Panc1 (cell line): ENCODE results near the gene ARHGEF40. TPM values are rescaled to one million over a fixed set of nuclear protein-coding genes. Genes with fewer than 3 reads are reported as not detected.

ENCODE experiments used
- ATAC-seq: fragments of 200-7000 bp; cut with Tn5 transposase; 2 replicates; pipeline ENCODE4 v1.9.1; 2020; ENCODE audit warnings: mild to moderate bottlenecking, moderate library complexity
- BruUV-seq: library from RNA; stranded (reverse); fragments of 400-500 nt; replicated peaks from 2 replicates; lab custom pipeline; 2021; lab: Mats Ljungman, UMichigan
- CTCF ChIA-PET: fragments of 300-600 bp; sonication (Branson Sonifier 250); formaldehyde crosslinking; loops from one replicate; lab custom pipeline; 2022; ENCODE audit warnings: antibody characterized with exemption; lab: Charles Lee
- POLR2A ChIA-PET: fragments of 300-600 bp; sonication (Branson Sonifier 250); formaldehyde crosslinking; loops from one replicate; lab custom pipeline; 2022; ENCODE audit warnings: antibody characterized with exemption; lab: Charles Lee
- DNase-seq: peaks from one replicate; pipeline ENCODE4 v3.0.0-alpha.2; 2010; ENCODE audit warnings: low read depth, low spot score
- H3K27ac ChIP-seq: 2 replicates; pipeline ENCODE4 v1.5.1; 2011; ENCODE audit warnings: mild to moderate bottlenecking, low read length, inconsistent platforms
- H3K27me3 ChIP-seq: fragments of 200-500 bp; sonication (Bioruptor generic); 2 replicates; pipeline ENCODE4 v1.6.0; 2014; ENCODE audit warnings: low read length, inconsistent platforms; ENCODE audit not compliant: control insufficient read depth, insufficient read depth
- H3K36me3 ChIP-seq: fragments of 200-500 bp; sonication (Bioruptor generic); 2 replicates; pipeline ENCODE4 v1.5.1; 2014; ENCODE audit warnings: inconsistent platforms, mild to moderate bottlenecking, low read length, moderate library complexity; ENCODE audit not compliant: control insufficient read depth, insufficient read depth
- H3K4me1 ChIP-seq: 2 replicates; pipeline ENCODE4 v1.5.1; 2011; ENCODE audit warnings: inconsistent platforms, mild to moderate bottlenecking, low read length, moderate library complexity; ENCODE audit not compliant: control insufficient read depth, insufficient read depth
- H3K4me3 ChIP-seq, 2 experiments: 2 replicates each; pipeline ENCODE4 v1.5.1; 2011 to 2012; ENCODE audit warnings: low read depth in 2 of 2, low read length in 2 of 2, mild to moderate bottlenecking in 2 of 2, inconsistent platforms in 1 of 2, moderate library complexity in 1 of 2
- H3K9me3 ChIP-seq: fragments of 200-500 bp; sonication (Bioruptor generic); 2 replicates; pipeline ENCODE4 v1.5.1; 2014; ENCODE audit warnings: low read depth, mild to moderate bottlenecking, inconsistent platforms, low read length, moderate library complexity; ENCODE audit not compliant: control insufficient read depth, insufficient read depth
- POLR2AphosphoS5 ChIP-seq: IDR thresholded peaks from 2 replicates; pipeline ENCODE4 v1.6.1; 2012; ENCODE audit warnings: mild to moderate bottlenecking, low read depth, low read length, moderate library complexity
- REST ChIP-seq, 2 experiments: IDR thresholded peaks; 2 replicates each; pipeline ENCODE4 v1.6.1; 2011 to 2012; ENCODE audit warnings: low read depth in 2 of 2, control low read depth in 1 of 2, low read length in 1 of 2, mild to moderate bottlenecking in 1 of 2, moderate library complexity in 1 of 2; ENCODE audit not compliant: insufficient read depth in 1 of 2
- SIN3A ChIP-seq: IDR thresholded peaks from 2 replicates; pipeline ENCODE4 v1.6.1; 2012; ENCODE audit warnings: low read depth, mild to moderate bottlenecking, low read length, moderate library complexity, borderline replicate concordance; ENCODE audit not compliant: insufficient read depth
- TCF7L2 ChIP-seq: IDR thresholded peaks from 2 replicates; pipeline ENCODE4 v1.6.1; 2011; ENCODE audit warnings: mild to moderate bottlenecking, low read depth, low read length, inconsistent platforms
- in situ Hi-C: cut with HindIII; loops from 2 replicates; pipeline ENCODE4 v1.10.0; 2016; ENCODE audit warnings: low sequenced_read_pairs, low pct_unique_long_range_greater_than_20kb
- intact Hi-C: fragments of 100-400 bp; cut with micrococcal nuclease; formaldehyde crosslinking; loops from one replicate; pipeline ENCODE4 v1.10.0; 2022; ENCODE audit not compliant: unreplicated experiment
- total RNA-seq: library from RNA; stranded (reverse); gene quantifications from one replicate; pipeline ENCODE4 v1.2.1, GENCODE V29; 2021; ENCODE audit not compliant: unreplicated experiment
- TF ChIP-seq, protein P1 (sequence below): fragments of 450-650 bp; IDR thresholded peaks from 2 replicates; pipeline ENCODE4 v1.5.1; 2017; ENCODE audit warnings: mild to moderate bottlenecking

Gene ARHGEF40
- total RNA-seq, 1 experiment from 2014 or later, result 11.1 TPM

- no peak overlapping the region for H3K4me3 ChIP-seq
- H3K27me3 ChIP-seq, result peaks cover under 1% of the 10 kb centered on the region; the same call in 1 of the 2 replicates
- no peak for TF ChIP-seq POLR2AphosphoS5
- TF ChIP-seq REST (IDR thresholded peaks at IDR 0.05; ENCODE audit: insufficient read depth in 1 of 2, low read depth in 2 of 2, low read length in 1 of 2), result no peak
- TF ChIP-seq TCF7L2, result no peak
- ChIA-PET POLR2A (no interaction called here), CTCF (no interaction called here)
- intact Hi-C loops (no loop called here), in situ Hi-C loops (no loop called here)
- H3K27ac ChIP-seq, result no peak overlapping the region
- BruUV-seq, result no TSS peak
- DNase-seq, result no peak
- no peaks in the 10 kb centered on the region for H3K9me3 ChIP-seq
- H3K36me3 ChIP-seq, result no peaks in the 10 kb centered on the region
- ATAC-seq, result no peak
- H3K4me1 ChIP-seq, result no peaks in the 10 kb centered on the region
These were observed 19.5 kb upstream of the ARHGEF40 start for GRCh38 chr14:21050597-21050996.

GRCh38 chr14:21053184-21054122 is 16.7 kb upstream of the ARHGEF40 start:
- ChIA-PET CTCF (interaction anchor here (0.6 kb wide), 1 partner anchor 32 kb away, joined by 4 read pairs; no protein-coding TSS in a partner anchor), POLR2A (no interaction called here)
- no peak overlapping the region for H3K27ac ChIP-seq
- H3K4me1 ChIP-seq, result no peaks in the 10 kb centered on the region
- ATAC-seq, result no peak
- in situ Hi-C loops, result no loop called here
- intact Hi-C loops, result no loop called here
- TF ChIP-seq TCF7L2 (no peak), SIN3A (no peak)
- TF ChIP-seq, protein P1, sequence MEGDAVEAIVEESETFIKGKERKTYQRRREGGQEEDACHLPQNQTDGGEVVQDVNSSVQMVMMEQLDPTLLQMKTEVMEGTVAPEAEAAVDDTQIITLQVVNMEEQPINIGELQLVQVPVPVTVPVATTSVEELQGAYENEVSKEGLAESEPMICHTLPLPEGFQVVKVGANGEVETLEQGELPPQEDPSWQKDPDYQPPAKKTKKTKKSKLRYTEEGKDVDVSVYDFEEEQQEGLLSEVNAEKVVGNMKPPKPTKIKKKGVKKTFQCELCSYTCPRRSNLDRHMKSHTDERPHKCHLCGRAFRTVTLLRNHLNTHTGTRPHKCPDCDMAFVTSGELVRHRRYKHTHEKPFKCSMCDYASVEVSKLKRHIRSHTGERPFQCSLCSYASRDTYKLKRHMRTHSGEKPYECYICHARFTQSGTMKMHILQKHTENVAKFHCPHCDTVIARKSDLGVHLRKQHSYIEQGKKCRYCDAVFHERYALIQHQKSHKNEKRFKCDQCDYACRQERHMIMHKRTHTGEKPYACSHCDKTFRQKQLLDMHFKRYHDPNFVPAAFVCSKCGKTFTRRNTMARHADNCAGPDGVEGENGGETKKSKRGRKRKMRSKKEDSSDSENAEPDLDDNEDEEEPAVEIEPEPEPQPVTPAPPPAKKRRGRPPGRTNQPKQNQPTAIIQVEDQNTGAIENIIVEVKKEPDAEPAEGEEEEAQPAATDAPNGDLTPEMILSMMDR, result no peak
- H3K36me3 ChIP-seq, result no peaks in the 10 kb centered on the region
- no peak for DNase-seq
- BruUV-seq, result no TSS peak
- H3K27me3 ChIP-seq, result no peaks in the 10 kb centered on the region
- H3K4me3 ChIP-seq, result no peak overlapping the region
- no peaks in the 10 kb centered on the region for H3K9me3 ChIP-seq
